ENCODE data around the gene EFNA5. TPM values are rescaled to one million over a fixed set of nuclear protein-coding genes. Genes with fewer than 3 reads are reported as not detected.

EFNA5 gene
- total RNA-seq, 1 donor from 2014 or later: 38.9 TPM

DNA sequence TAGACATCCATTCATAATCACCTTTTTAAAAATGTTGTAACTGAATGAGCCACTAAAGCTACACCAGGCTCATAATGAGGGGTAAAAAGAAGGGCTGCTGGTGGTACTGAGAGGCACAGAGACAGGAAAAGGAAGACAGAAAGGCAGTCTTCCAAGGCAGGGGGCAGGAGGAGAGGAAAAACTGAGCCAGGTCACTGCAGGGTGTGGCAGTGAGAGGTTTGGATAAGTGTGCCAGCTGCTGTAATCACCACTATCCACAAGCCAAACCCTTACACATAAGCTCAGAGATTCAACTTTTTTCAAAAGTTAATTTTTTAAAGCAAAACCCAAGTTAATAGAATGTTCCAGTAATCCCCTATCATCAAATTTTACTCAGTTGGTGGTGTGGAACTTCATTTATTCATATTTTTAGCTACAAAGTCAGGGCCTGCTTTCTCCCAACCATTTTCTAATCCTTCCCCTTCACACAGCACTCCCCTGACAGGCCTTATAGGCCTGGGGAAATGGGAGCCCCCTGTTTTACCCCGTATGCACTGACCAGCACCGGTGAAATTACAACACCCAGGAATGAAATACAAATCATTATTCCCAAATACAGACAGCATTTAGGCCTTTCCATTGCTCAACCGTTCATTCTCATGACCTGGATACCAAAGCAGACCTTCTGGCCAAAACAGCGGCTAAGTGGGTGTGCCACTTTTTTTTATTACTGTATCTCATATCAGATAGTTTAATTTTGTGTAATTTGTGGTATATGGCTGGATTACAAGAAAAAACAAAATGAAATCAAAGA is 76.3 kb downstream of the EFNA5 start:
- no peaks in the 10 kb centered on the region for H3K9me3 Mint-ChIP-seq (ENCODE audit: low read depth)
- H3K4me1 Mint-ChIP-seq (ENCODE audit: low read depth): peaks cover 36% of the 10 kb centered on the region
- no peak overlapping the region for H3K4me3 Mint-ChIP-seq (ENCODE audit: unreplicated experiment)
- DNase-seq (ENCODE audit: low spot score): no peak
- peak overlapping the region; percentile 9 for H3K27ac Mint-ChIP-seq (ENCODE audit: unreplicated experiment)
- no peaks in the 10 kb centered on the region for H3K36me3 Mint-ChIP-seq (ENCODE audit: low read depth)
- TF ChIP-seq, protein P1, sequence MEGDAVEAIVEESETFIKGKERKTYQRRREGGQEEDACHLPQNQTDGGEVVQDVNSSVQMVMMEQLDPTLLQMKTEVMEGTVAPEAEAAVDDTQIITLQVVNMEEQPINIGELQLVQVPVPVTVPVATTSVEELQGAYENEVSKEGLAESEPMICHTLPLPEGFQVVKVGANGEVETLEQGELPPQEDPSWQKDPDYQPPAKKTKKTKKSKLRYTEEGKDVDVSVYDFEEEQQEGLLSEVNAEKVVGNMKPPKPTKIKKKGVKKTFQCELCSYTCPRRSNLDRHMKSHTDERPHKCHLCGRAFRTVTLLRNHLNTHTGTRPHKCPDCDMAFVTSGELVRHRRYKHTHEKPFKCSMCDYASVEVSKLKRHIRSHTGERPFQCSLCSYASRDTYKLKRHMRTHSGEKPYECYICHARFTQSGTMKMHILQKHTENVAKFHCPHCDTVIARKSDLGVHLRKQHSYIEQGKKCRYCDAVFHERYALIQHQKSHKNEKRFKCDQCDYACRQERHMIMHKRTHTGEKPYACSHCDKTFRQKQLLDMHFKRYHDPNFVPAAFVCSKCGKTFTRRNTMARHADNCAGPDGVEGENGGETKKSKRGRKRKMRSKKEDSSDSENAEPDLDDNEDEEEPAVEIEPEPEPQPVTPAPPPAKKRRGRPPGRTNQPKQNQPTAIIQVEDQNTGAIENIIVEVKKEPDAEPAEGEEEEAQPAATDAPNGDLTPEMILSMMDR (IDR thresholded peaks at IDR 0.05): no peak
- H3K27me3 Mint-ChIP-seq (ENCODE audit: low read depth): no peaks in the 10 kb centered on the region

DNA sequence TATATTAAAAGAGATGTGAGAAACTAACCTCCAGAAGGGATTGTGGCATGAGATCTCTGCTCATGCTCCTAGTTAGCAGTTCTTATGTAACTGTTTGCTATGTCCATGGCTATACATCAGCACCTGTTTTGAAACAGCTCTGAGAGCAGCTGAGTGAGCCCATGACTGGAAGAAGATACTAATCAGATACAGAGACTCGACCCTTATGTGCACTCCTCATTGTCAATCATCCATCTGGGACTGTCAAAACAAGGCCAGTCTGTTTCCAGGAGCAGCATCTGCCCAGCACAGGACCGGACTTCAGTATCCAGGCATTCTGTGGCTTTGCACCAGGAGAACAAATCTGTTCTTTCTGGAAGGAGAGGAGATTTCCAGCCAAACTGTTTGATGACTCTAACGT is 77.7 kb downstream of the EFNA5 start:
- H3K27me3 Mint-ChIP-seq (ENCODE audit: low read depth): no peaks in the 10 kb centered on the region
- H3K4me1 Mint-ChIP-seq (ENCODE audit: low read depth): peaks cover 28% of the 10 kb centered on the region
- no peak overlapping the region for H3K4me3 Mint-ChIP-seq (ENCODE audit: unreplicated experiment)
- no peaks in the 10 kb centered on the region for H3K9me3 Mint-ChIP-seq (ENCODE audit: low read depth)
- no peaks in the 10 kb centered on the region for H3K36me3 Mint-ChIP-seq (ENCODE audit: low read depth)
- DNase-seq (ENCODE audit: low spot score): no peak
- H3K27ac Mint-ChIP-seq (ENCODE audit: unreplicated experiment): no peak overlapping the region
- TF ChIP-seq, protein P1 (IDR thresholded peaks at IDR 0.05): no peak

DNA sequence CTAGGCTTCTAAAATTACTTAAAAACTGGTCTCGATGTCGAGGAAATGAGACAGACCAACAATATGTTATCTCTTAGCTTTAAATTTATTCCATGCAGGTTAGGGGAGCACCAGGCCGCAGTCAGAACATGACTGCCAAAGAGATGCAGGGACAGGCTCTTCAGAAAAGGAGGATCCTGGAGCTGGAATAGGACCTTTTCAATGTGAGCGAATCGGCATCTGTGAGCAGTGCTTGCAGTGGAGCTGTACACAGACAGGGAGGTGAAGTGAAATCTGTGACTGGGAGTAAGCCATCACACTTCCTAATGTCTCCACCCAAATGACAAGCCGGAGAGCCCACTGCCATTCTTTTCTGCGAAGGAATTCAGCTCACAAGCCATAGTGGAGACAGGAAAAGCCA is 78.2 kb downstream of the EFNA5 start:
- TF ChIP-seq, protein P1 (IDR thresholded peaks at IDR 0.05): no peak
- Mint-ChIP-seq H3K27me3 (ENCODE audit: low read depth) (no peaks in the 10 kb centered on the region), H3K9me3 (ENCODE audit: low read depth) (no peaks in the 10 kb centered on the region), H3K36me3 (ENCODE audit: low read depth) (no peaks in the 10 kb centered on the region), H3K4me1 (ENCODE audit: low read depth) (peaks cover 28% of the 10 kb centered on the region), H3K27ac (ENCODE audit: unreplicated experiment) (no peak overlapping the region), H3K4me3 (ENCODE audit: unreplicated experiment) (no peak overlapping the region)
- no peak for DNase-seq (ENCODE audit: low spot score)

DNA sequence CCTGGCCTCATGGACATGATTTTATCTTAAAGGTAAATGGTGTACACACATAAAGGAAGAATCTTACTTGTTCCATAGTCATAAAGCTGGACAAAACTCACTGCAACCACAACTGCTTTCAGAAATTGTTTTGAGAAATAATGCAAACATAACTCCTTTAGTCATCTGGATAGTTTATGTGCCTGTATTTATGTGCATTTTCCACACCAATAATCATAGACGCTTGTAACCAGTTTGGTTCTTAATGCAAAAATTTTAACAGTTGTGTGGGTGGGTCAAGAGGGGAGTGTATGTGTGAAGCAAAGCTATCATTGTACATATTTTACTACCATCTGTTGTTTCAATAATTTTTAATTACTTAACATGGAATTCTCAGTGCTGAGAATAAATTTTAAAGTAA is 80.1 kb downstream of the EFNA5 start:
- DNase-seq (ENCODE audit: low spot score): no peak
- Mint-ChIP-seq H3K36me3 (ENCODE audit: low read depth) (no peaks in the 10 kb centered on the region), H3K9me3 (ENCODE audit: low read depth) (no peaks in the 10 kb centered on the region), H3K27me3 (ENCODE audit: low read depth) (no peaks in the 10 kb centered on the region), H3K4me1 (ENCODE audit: low read depth) (peaks cover 22% of the 10 kb centered on the region), H3K4me3 (ENCODE audit: unreplicated experiment) (no peak overlapping the region), H3K27ac (ENCODE audit: unreplicated experiment) (no peak overlapping the region)
- TF ChIP-seq, protein P1 (IDR thresholded peaks at IDR 0.05): no peak

DNA sequence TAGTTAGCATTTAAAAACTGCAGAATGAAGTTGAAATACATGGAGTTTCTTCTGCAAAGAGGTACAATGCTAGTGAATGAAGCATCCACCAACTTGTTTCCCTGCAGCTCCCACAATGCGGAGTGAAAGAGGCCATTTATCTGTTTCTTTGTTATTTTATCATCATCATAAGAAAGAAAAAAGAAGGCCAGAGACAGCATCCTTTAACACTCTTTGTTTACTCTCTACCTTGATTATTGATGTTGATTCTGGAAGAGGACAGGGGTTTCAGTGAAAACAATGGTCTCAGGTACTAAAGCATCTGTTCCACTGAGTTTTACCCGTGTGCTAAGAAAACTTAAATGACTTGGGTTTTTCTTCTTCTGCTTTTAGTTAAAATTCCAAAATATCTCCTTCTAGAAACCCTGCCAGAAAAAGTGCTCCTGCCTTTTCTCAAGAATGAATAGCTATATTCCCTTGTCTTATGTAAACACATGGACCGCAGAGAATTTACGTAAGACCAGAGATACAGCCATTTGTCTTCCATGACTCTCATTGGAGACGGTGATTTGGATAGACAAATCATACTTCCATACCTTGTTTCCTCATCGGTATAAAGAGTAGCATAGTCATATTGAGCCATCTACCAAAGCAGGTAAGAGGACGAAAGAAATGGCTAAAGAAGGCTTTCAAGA is 81.1 kb downstream of the EFNA5 start:
- Mint-ChIP-seq H3K9me3 (ENCODE audit: low read depth) (no peaks in the 10 kb centered on the region), H3K27ac (ENCODE audit: unreplicated experiment) (no peak overlapping the region), H3K36me3 (ENCODE audit: low read depth) (no peaks in the 10 kb centered on the region), H3K4me1 (ENCODE audit: low read depth) (peaks cover 20% of the 10 kb centered on the region), H3K27me3 (ENCODE audit: low read depth) (no peaks in the 10 kb centered on the region), H3K4me3 (ENCODE audit: unreplicated experiment) (no peak overlapping the region)
- TF ChIP-seq, protein P1 (IDR thresholded peaks at IDR 0.05): no peak
- DNase-seq (ENCODE audit: low spot score): no peak
